Upper lobe of left lung (tissue), 6 donors: ENCODE data around the gene EVA1A. TPM values are rescaled to one million over a fixed set of nuclear protein-coding genes. Genes with fewer than 3 reads are reported as not detected.

Experiments used
- ATAC-seq, 2 donors: fragments of 200-7000 bp; cut with Tn5 transposase; one replicate each; pipeline ENCODE4 v1.9.1; 2022; ENCODE audit warnings: mild to moderate bottlenecking in 2 of 2, moderate library complexity in 2 of 2; ENCODE audit not compliant: low FRiP score in 2 of 2
- DNase-seq, 2 donors: peaks; one replicate each; pipeline ENCODE4 v3.0.0-alpha.2; 2019 to 2020
- H3K27ac ChIP-seq, 4 donors: fragments of 200-600 bp; sonication (generic); one replicate each; pipeline ENCODE4 v1.5.1; 2016 to 2019
- H3K27me3 ChIP-seq, 4 donors: fragments of 200-600 bp; sonication (generic); one replicate each; pipeline ENCODE4 v1.5.1; 2017 to 2019
- H3K36me3 ChIP-seq, 4 donors: fragments of 200-600 bp; sonication (generic); one replicate each; pipeline ENCODE4 v1.5.1; 2016 to 2019
- H3K4me1 ChIP-seq, 4 donors: fragments of 200-600 bp; sonication (generic); one replicate each; pipeline ENCODE4 v1.5.1; 2018 to 2019
- H3K4me3 ChIP-seq, 4 donors: fragments of 200-600 bp; sonication (generic); one replicate each; pipeline ENCODE4 v1.5.1; 2017 to 2019; ENCODE audit warnings: mild to moderate bottlenecking in 2 of 4, moderate library complexity in 1 of 4
- H3K9me3 ChIP-seq, 4 donors: fragments of 200-600 bp; sonication (generic); one replicate each; pipeline ENCODE4 v1.5.1; 2018 to 2019
- EP300 ChIP-seq, 4 donors: sonication (generic); formaldehyde crosslinking; IDR thresholded peaks; one replicate each; pipeline ENCODE4 v1.5.1; 2017; ENCODE audit warnings: antibody characterized with exemption in 4 of 4, control low read depth in 2 of 4
- POLR2A ChIP-seq, 4 donors: fragments of 450-650 bp; IDR thresholded peaks; one replicate each; pipeline ENCODE4 v1.5.1; 2016 to 2017; ENCODE audit warnings: antibody characterized with exemption in 4 of 4, mild to moderate bottlenecking in 2 of 4
- POLR2AphosphoS5 ChIP-seq, 2 donors: sonication (generic); formaldehyde crosslinking; IDR thresholded peaks; one replicate each; pipeline ENCODE4 v1.5.1; 2017; ENCODE audit warnings: antibody characterized with exemption in 2 of 2
- WGBS, 2 donors: methylation state at CpG; one replicate each; pipeline ENCODE4 v1.1.5; 2017 to 2018; 5-methylcytosine and 5-hydroxymethylcytosine counted together
- total RNA-seq, 6 donors: library from RNA; depleted of rRNA in 4 of 6; stranded (reverse); fragments of >200 nt in 4 of 6; gene quantifications; one replicate each; pipeline versions ENCODE4 v1.1.0 to v1.2.1, GENCODE V29; 2016 to 2021
- TF ChIP-seq, protein P1 (sequence below), 6 experiments: fragments of 450-650 bp in 4 of 6; fragments of 200-600 bp in 2 of 6; sonication (generic) in 2 of 6; IDR thresholded peaks; one replicate each; pipeline ENCODE4 v1.5.1; 2016 to 2019; ENCODE audit warnings: antibody characterized with exemption in 6 of 6
- donor health status: DM: no; HTN: no; CAD: no; lungs with moderate emphysema.
- donor health status: DM: no; HTN: yes; CAD: no; lungs with severe emphysema.

The EVA1A gene
- total RNA-seq, 6 donors from 2014 or later, result 30.4 to 96.9 (median 55.0) TPM

DNA sequence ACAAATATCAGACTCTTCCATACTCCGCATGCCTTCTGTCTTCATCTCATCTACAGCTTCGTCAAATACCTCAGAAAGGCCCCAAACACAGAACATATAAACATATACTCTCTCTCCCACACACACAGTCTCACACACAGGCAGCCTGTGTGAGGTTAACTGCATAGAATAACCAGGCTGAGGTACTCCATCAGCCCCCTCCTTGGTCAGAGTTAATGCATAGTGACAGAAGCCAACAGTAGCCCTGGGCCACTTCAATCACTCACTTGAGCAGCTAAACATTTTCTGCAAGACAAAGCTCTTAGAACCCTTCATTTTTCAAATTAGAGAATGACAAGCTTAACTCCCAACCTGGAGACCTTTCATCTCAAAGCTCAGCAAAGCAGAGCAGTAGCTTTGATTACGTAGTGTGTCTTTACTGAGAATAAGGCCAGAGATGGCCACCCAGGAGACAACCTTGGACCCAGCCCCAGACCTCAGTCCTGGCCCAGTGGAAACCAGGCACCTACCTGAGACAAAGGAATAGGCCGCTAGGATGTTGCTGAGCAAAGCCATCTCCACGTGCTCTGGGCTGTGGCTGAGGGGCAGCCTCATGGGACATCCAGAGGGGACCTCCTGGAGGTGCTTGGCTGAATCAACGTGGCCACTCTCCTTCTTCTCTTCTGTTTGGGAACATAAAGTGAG, 43.0 kb downstream of the EVA1A start:
- TF ChIP-seq, protein P1, sequence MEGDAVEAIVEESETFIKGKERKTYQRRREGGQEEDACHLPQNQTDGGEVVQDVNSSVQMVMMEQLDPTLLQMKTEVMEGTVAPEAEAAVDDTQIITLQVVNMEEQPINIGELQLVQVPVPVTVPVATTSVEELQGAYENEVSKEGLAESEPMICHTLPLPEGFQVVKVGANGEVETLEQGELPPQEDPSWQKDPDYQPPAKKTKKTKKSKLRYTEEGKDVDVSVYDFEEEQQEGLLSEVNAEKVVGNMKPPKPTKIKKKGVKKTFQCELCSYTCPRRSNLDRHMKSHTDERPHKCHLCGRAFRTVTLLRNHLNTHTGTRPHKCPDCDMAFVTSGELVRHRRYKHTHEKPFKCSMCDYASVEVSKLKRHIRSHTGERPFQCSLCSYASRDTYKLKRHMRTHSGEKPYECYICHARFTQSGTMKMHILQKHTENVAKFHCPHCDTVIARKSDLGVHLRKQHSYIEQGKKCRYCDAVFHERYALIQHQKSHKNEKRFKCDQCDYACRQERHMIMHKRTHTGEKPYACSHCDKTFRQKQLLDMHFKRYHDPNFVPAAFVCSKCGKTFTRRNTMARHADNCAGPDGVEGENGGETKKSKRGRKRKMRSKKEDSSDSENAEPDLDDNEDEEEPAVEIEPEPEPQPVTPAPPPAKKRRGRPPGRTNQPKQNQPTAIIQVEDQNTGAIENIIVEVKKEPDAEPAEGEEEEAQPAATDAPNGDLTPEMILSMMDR (IDR thresholded peaks at IDR 0.05), result no peak
- TF ChIP-seq POLR2AphosphoS5 (IDR thresholded peaks at IDR 0.05), result no peak
- TF ChIP-seq EP300 (IDR thresholded peaks at IDR 0.05), result no peak
- no peak for TF ChIP-seq POLR2A (IDR thresholded peaks at IDR 0.05)
- DNase-seq (no peak), ATAC-seq (no peak)
- Histone ChIP-seq H3K9me3 (peaks cover 0 to 4% (median 0%) of the 10 kb centered on the region in 4 donors), H3K36me3 (peaks cover 0 to 2% (median 0%) of the 10 kb centered on the region in 4 donors), H3K27me3 (no peaks in the 10 kb centered on the region), H3K4me3 (no peak overlapping the region), H3K27ac (no peak overlapping the region), H3K4me1 (no peaks in the 10 kb centered on the region)
- WGBS, 2 donors, result 87 to 94% methylated on average over 5 to 6 of the region's 6 CpGs

DNA sequence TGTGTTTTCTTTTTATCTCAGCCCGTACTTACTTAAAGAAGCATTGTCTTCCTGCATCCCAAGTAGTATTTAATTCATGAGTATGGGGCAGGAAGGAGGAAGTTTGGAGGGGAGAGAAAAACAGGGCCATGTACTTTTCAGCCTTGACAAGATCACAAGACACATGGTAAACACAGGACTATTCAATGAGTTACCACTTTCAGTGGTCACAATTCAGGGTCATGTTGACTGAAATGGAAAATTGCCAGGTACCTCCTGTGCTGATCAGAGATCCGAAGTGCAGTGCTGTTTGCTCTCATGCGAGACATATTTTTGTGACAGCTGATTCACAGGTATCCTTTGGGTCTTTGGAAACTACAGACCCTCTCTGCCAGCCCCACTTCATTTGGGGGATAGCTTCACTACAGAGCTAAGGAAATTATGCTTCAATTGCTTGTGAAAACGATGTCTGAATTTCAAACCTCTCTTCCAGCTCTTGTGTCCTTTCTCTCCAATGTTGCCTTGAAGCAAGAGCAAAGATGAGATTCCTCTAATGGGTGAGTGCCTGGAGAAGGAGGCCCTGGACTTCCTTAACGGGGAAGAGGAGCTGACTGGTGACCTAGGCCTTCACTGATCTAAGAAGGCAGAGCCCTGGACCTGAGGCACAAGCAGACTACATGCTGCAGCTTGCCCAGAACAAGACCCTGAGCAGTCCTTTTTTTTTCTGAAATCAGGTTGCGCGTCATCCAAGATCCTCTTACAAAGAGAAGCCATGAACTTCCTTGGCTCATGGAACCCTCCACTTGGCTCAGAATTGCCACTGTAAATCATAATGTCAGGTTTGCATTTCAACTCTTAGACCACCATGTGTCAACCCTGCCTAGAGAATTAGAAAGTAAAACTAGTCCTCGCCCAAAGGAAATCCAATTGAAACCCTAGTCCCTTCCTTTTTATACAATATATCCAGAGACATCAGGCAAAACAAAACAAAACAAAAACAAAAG, 44.1 kb downstream of the EVA1A start:
- peaks cover 0 to 5% (median 0%) of the 10 kb centered on the region in 4 donors for H3K36me3 ChIP-seq
- H3K9me3 ChIP-seq, result peaks cover 0 to 7% (median 0%) of the 10 kb centered on the region in 4 donors
- H3K27ac ChIP-seq, result no peak overlapping the region
- H3K27me3 ChIP-seq, result no peaks in the 10 kb centered on the region
- H3K4me1 ChIP-seq, result no peaks in the 10 kb centered on the region
- TF ChIP-seq, protein P1 (IDR thresholded peaks at IDR 0.05), result no peak
- TF ChIP-seq EP300 (IDR thresholded peaks at IDR 0.05) (no peak), POLR2A (IDR thresholded peaks at IDR 0.05) (no peak), POLR2AphosphoS5 (IDR thresholded peaks at IDR 0.05) (no peak)
- WGBS, 2 donors, result 61 to 73% methylated on average over 8 of the region's 8 CpGs
- no peak for ATAC-seq
- H3K4me3 ChIP-seq, result no peak overlapping the region
- no peak for DNase-seq

DNA sequence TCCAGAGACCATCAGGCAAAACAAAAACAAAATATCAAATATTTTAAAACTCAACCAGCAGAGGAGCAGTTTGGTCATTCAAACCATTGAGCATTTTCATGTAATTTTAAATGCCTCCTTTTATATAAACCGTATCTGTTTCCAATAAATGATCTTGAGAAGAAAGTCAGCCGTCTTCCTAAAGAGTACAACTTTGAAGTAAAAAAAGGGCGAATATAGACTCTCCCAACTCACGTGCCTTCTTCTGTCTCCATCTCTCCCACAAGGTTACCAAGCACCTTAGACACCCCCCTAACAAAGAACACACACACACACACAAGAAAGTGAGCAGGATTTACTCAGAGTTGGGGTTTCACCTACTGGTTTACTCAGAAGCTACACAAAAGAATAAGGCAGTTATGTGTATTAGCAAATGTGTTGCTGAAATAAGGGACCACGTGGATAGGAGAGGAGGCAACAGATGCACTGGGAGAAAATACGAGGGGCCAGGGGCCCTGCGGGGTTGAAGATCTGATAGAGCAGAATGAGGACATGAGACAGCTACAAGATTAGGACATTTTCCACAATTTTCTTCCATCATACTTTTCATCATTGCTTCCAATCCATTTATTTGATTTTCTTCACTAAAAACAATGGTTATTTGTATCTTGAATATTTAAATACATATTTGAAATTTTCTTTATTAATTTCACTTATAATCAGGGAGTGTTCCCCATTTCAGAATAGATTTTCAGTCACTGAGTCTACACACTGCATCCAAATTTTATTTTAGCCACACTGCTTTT, 45.0 kb downstream of the EVA1A start:
- TF ChIP-seq, protein P1 (IDR thresholded peaks at IDR 0.05), result no peak
- no peak for TF ChIP-seq EP300 (IDR thresholded peaks at IDR 0.05)
- TF ChIP-seq POLR2A (IDR thresholded peaks at IDR 0.05), result no peak
- no peak for TF ChIP-seq POLR2AphosphoS5 (IDR thresholded peaks at IDR 0.05)
- H3K9me3 ChIP-seq, result peaks cover 0 to 7% (median 0%) of the 10 kb centered on the region in 4 donors
- H3K27me3 ChIP-seq, result no peaks in the 10 kb centered on the region
- no peak overlapping the region for H3K27ac ChIP-seq
- H3K36me3 ChIP-seq, result peaks cover 0 to 5% (median 0%) of the 10 kb centered on the region in 4 donors
- H3K4me3 ChIP-seq, result no peak overlapping the region
- DNase-seq (no peak), ATAC-seq (no peak)
- H3K4me1 ChIP-seq, result no peaks in the 10 kb centered on the region
- WGBS, 2 donors, result 80 to 88% methylated on average over 7 of the region's 7 CpGs

- WGBS, 2 donors, result 90 to 94% methylated on average over 4 of the region's 4 CpGs
- TF ChIP-seq POLR2AphosphoS5 (IDR thresholded peaks at IDR 0.05), result no peak
- no peak for TF ChIP-seq POLR2A (IDR thresholded peaks at IDR 0.05)
- TF ChIP-seq, protein P1 (IDR thresholded peaks at IDR 0.05), result no peak
- no peak for TF ChIP-seq EP300 (IDR thresholded peaks at IDR 0.05)
- Histone ChIP-seq H3K9me3 (peaks cover 0 to 7% (median 0%) of the 10 kb centered on the region in 4 donors), H3K4me1 (no peaks in the 10 kb centered on the region), H3K27me3 (no peaks in the 10 kb centered on the region), H3K27ac (no peak overlapping the region), H3K4me3 (no peak overlapping the region), H3K36me3 (peaks cover 0 to 5% (median 0%) of the 10 kb centered on the region in 4 donors)
- ATAC-seq, result no peak
- DNase-seq, result no peak
Measured at GRCh38 chr2:75513616-75514170, 47.0 kb downstream of the EVA1A start.
